NCI-H69 (cell line): ENCODE measurements around the gene HOXA5.

ENCODE experiments used
- DNase-seq: peaks from one replicate; lab custom pipeline; 2025; lab: John Stamatoyannopoulos, UW

The HOXA5 gene

GRCh38 chr7:27160145-27160545 lies 16.7 kb upstream of the HOXA5 start:
- DNase-seq = peak; percentile 40

GRCh38 chr7:27159266-27160144 lies 16.0 kb upstream of the HOXA5 start:
- DNase-seq = peak; percentile 26

- no peak for DNase-seq
These were observed 15.2 kb upstream of the HOXA5 start for GRCh38 chr7:27158436-27159265.

- no peak for DNase-seq
These were observed 14.4 kb upstream of the HOXA5 start for GRCh38 chr7:27157702-27158431.

DNA sequence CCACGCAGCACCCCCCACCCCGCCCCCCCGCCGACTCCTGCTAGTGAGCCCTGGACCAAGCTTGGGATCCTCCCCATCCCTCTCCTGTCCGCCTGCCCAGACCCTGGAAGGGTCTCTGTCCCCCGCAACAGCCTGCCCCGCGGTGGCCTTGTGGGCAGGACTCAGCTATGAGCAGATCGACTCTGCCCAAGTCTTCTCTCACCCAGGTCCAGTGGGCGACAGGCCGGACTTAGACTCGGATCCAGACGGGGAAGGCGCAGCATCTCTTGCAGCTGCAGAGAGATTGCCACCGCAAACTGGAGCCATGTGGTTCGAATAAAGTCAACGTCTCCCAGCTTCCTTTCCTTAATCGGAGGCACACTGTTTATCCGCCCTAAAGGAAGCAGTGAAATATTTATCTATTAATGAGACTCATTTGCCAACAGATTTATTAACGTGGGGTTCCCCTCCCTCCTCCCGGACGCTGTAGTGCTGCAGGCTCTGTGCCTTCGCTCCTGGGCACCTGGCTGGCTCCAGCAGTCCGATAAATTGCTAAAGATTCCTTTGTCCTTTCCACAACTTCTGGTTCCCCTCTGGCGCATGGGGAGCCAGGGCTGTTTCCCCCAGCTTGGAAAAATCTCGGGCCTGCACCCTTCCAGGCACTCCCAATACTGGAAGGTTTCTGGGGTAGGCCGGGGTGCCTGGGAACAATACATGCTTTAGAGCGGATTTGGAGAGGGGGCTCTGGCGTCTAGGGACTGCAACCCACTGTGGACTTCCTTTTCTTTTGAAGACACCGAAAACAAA lies 13.6 kb upstream of the HOXA5 start:
- DNase-seq = no peak

GRCh38 chr7:27156508-27156898 lies 13.0 kb upstream of the HOXA5 start, which contains the start of gene HOXA7:
Gene HOXA7, minus strand, starts transcription at chr7:27156675. Its CDS starts 130 bp downstream, at chr7:27156545.
- DNase-seq = no peak

- DNase-seq = no peak
These were observed 12.5 kb upstream of the HOXA5 start for GRCh38 chr7:27155816-27156507.

- DNase-seq = no peak
These were observed 11.7 kb upstream of the HOXA5 start for GRCh38 chr7:27154901-27155815.

- no peak for DNase-seq
These were observed 10.9 kb upstream of the HOXA5 start for GRCh38 chr7:27154369-27154768.

- DNase-seq = no peak
These were observed 10.0 kb upstream of the HOXA5 start for GRCh38 chr7:27153526-27153925.

DNA sequence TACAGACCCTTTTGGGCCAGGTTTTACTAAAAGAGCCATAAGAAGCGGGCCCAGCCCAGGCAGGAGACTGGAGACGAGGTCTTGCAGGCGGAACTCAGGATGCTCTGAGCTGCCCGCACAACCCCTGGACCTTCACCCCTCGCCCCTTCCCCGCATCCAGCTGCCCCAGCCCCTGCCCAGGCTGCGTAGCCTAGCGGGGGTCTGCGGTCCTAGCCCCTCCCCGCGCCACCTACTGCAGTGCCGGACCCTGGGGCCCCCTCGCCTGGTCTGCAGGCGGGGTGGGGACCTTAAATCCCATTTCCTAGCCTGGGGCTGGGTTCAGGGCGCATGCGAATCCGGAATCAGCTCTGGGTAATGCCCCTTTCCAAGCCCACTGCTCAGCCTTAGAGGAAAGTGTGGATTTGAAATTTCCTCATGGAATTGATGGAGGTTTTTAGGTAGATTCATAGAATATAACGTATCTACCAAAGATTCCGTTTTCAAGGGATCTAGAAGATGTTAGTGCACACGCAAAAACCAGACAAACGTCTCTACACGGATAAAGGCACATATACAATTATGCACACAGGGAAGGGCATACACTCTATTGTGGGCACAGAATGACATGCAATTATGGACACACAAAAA lies 9.4 kb upstream of the HOXA5 start:
- no peak for DNase-seq

DNA sequence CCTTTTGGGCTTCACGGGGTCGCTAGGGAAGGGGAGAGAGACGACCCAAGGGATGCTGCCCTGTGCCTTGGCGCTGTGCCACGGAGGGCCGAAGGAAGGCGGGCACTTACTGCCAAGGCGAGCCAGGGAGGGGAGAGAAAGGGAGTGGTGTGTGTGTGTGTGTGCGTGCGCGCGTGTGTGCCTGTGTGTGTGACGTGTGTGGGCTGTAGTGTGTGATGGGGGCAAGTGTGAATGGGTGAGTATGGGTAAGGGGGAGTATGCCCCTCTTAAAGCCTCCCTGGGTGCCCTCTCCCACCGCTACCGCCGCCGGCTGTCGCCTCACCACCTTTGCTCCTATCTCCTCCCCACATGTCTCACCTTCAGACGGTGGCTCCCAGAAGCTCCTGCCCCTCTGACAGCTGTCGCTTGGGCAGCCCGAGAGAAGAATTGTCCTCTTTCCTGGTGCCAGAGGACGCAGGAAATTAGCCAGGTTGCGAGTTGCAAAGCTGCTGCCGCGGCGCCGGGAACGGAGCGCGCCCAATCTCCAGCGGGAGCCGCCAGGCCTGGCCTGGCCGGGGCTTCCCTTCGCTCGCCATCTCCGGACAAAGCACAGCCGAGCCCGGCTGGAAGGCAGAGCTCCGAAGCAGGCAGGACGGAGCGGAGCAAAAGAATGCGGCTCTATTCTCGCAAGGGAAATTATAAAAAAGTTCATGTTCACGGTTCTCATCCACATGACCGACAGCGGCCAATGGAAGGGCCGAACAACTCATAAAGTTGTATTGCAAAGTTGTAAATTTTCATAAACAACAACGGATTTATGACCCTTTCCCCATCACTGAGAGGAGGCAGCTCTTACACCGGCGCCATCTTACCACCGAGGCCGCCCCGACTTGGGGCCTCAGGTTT lies 8.7 kb upstream of the HOXA5 start, which contains the start of gene HOXA3:
TSS of gene HOXA3 (minus strand) at position 653 of the 885 bp plus-strand sequence. CDS start 41,943 bp downstream, outside the sequence.
- DNase-seq = peak; percentile 90

DNA sequence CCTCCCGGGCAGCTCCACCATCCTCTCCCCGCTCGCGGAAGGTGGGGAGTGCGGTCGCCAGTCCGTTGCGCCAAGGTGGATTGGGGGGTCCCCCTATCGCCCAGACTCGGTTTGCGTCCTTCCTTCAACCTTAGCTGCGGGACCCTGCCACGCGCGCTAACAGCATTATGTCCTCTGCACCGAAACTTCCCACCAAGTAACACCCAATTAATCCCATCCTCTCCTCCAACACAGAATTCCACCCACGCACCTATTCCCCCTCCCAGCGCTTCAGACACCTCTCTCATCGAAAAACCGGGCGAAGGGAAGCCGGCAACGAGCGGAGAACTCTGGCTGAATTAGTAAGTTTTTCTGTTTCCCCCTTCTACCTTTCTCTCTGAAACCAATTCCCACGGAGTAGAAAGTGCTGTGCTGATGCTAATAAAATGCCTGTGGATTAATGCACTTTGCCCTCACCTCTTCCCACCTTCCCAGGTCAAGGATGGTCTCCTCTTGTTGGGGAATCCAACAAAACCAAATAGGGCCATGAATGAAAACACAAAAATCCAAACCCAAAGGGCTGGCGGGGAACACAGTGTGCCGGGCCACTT lies 8.0 kb upstream of the HOXA5 start:
- DNase-seq = no peak

DNA sequence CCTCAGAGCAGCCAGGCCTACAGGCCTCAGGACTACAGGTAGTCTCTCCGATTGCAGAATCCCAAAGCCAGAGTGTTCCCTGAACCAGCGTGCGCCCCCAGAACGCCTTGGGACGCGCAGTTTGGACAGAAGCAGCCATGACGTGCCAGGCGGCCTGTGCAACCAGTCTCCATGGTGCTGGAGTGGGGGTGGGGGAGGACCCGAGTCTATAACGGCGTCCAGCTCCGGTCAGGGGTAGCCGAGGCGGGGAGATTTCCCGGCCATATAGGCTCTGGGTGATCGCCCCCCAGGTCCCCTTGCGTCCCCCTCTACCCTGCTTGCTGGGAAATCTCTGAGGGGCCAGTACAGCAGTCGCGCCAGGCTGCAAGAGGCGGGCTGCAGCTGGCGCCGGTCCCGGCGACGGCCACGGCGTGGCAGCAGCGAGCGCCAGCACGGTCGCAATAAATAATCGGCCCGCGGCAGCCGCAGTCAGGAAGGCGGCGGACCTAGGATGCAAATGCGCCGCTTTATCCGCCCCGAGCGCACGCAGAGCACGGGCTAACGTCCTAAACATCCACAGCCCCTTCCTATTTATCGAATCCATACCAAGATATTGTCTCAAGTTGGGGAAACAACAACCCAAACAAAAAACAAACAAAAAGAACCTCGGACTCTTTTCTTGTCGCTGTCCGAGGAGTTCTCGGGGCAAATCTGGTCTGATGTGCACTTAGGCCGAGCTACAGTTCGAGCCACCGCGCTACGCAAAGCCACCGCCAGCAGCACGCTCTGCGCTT lies 7.3 kb upstream of the HOXA5 start:
- DNase-seq = peak; percentile 94

GRCh38 chr7:27149842-27150567 lies 6.5 kb upstream of the HOXA5 start:
- peak; percentile 84 for DNase-seq
